OCI-LY1 (cell line): Measurements from ENCODE around the gene HAUS3.

Source experiments
- H2AFZ ChIP-seq: fragments of 200-600 bp; sonication (generic), shearing (Covaris generic); 2 replicates; pipeline ENCODE4 v1.6.0; 2014; ENCODE audit warnings: antibody characterized with exemption, mild to moderate bottlenecking, low read length
- H3F3A ChIP-seq: fragments of 200-600 bp; sonication (generic), shearing (Covaris generic); 2 replicates; pipeline ENCODE4 v1.6.0; 2014; ENCODE audit warnings: mild to moderate bottlenecking, antibody characterized with exemption, low read length, moderate library complexity; ENCODE audit not compliant: insufficient read depth
- H3K27ac ChIP-seq: fragments of 200-600 bp; sonication (generic); 2 replicates; pipeline ENCODE4 v1.5.1; 2014; ENCODE audit warnings: low read length, mixed run types, mild to moderate bottlenecking, low read depth; ENCODE audit not compliant: poor library complexity, severe bottlenecking
- H3K27me3 ChIP-seq: fragments of 200-600 bp; sonication (generic); 2 replicates; pipeline ENCODE4 v1.6.0; 2014; ENCODE audit warnings: antibody characterized with exemption, mild to moderate bottlenecking, low read length, moderate library complexity; ENCODE audit not compliant: insufficient read depth
- H3K36me3 ChIP-seq: fragments of 200-600 bp; sonication (generic); 2 replicates; pipeline ENCODE4 v1.6.1; 2014; ENCODE audit warnings: mild to moderate bottlenecking, antibody characterized with exemption, low read length, moderate library complexity, mixed read lengths; ENCODE audit not compliant: insufficient read depth
- H3K4me1 ChIP-seq: fragments of 200-600 bp; sonication (generic); 2 replicates; pipeline ENCODE4 v1.5.1; 2014; ENCODE audit warnings: mild to moderate bottlenecking, low read length, moderate library complexity; ENCODE audit not compliant: insufficient read depth, severe bottlenecking
- H3K4me2 ChIP-seq: fragments of 200-600 bp; sonication (generic), shearing (Covaris generic); 2 replicates; pipeline ENCODE4 v1.6.1; 2014; ENCODE audit warnings: low read length
- H3K4me3 ChIP-seq: fragments of 200-600 bp; sonication (generic); 2 replicates; pipeline ENCODE4 v1.5.1; 2014; ENCODE audit warnings: low read length, low read depth, mild to moderate bottlenecking, mixed read lengths; ENCODE audit not compliant: poor library complexity, severe bottlenecking
- H3K79me2 ChIP-seq: fragments of 200-600 bp; shearing (Covaris generic); 2 replicates; pipeline ENCODE4 v1.6.1; 2016; ENCODE audit warnings: mixed run types, low read length, mixed read lengths; ENCODE audit not compliant: insufficient read depth
- H3K9ac ChIP-seq: fragments of 200-600 bp; sonication (generic), shearing (Covaris generic); 2 replicates; pipeline ENCODE4 v1.6.1; 2014; ENCODE audit warnings: mild to moderate bottlenecking, low read length, mixed read lengths
- H3K9me2 ChIP-seq: fragments of 200-600 bp; sonication (generic), shearing (Covaris generic); 2 replicates; pipeline ENCODE4 v1.6.1; 2014; ENCODE audit warnings: low read depth, mild to moderate bottlenecking, low read length, mixed read lengths
- H3K9me3 ChIP-seq: fragments of 200-600 bp; shearing (Covaris generic); 2 replicates; pipeline ENCODE4 v1.6.1; 2014; ENCODE audit warnings: low read length, mixed read lengths
- H4K20me1 ChIP-seq: fragments of 200-600 bp; sonication (generic), shearing (Covaris generic); 2 replicates; pipeline ENCODE4 v1.6.0; 2016; ENCODE audit warnings: mild to moderate bottlenecking, low read length; ENCODE audit not compliant: insufficient read depth
- CTCF ChIP-seq: fragments of 200-600 bp; sonication (generic), shearing (Covaris generic); IDR thresholded peaks from 2 replicates; pipeline ENCODE4 v1.5.1; 2017; ENCODE audit warnings: mild to moderate bottlenecking, antibody characterized with exemption, low read length, moderate library complexity, mixed read lengths
- EZH2 ChIP-seq: fragments of 200-600 bp; sonication (generic), shearing (Covaris generic); IDR thresholded peaks from 2 replicates; pipeline ENCODE4 v1.8.0; 2017; ENCODE audit warnings: borderline replicate concordance, mixed run types, mild to moderate bottlenecking, antibody characterized with exemption, low read length, moderate library complexity, mixed read lengths

HAUS3 gene

GRCh38 chr4:2220016-2220630, 21.8 kb downstream of the HAUS3 start:
- Histone ChIP-seq H4K20me1 (no peaks in the 10 kb centered on the region), H2AFZ (no peak overlapping the region), H3K4me3 (no peak overlapping the region), H3K27me3 (no peaks in the 10 kb centered on the region), H3K36me3 (no peaks in the 10 kb centered on the region), H3K9me2 (no peaks in the 10 kb centered on the region), H3F3A (no peaks in the 10 kb centered on the region), H3K27ac (no peak overlapping the region), H3K4me1 (no peaks in the 10 kb centered on the region), H3K9me3 (no peaks in the 10 kb centered on the region), H3K4me2 (no peak overlapping the region), H3K9ac (no peak overlapping the region), H3K79me2 (no peaks in the 10 kb centered on the region)
- TF ChIP-seq CTCF (peak; percentile 68), EZH2 (no peak)

- no peaks in the 10 kb centered on the region for H3F3A ChIP-seq
- no peak overlapping the region for H3K27ac ChIP-seq
- no peak overlapping the region for H2AFZ ChIP-seq
- H4K20me1 ChIP-seq = no peaks in the 10 kb centered on the region
- H3K9me2 ChIP-seq = no peaks in the 10 kb centered on the region
- H3K36me3 ChIP-seq = no peaks in the 10 kb centered on the region
- H3K4me2 ChIP-seq = no peak overlapping the region
- no peaks in the 10 kb centered on the region for H3K79me2 ChIP-seq
- no peaks in the 10 kb centered on the region for H3K4me1 ChIP-seq
- H3K9me3 ChIP-seq = no peaks in the 10 kb centered on the region
- no peak for TF ChIP-seq CTCF
- no peak for TF ChIP-seq EZH2
- H3K9ac ChIP-seq = no peak overlapping the region
- no peaks in the 10 kb centered on the region for H3K27me3 ChIP-seq
- H3K4me3 ChIP-seq = no peak overlapping the region
These were observed 22.6 kb downstream of the HAUS3 start for GRCh38 chr4:2219233-2219760.

- Histone ChIP-seq H3K27me3 (no peaks in the 10 kb centered on the region), H3K9me2 (no peaks in the 10 kb centered on the region), H3K4me3 (no peak overlapping the region), H2AFZ (no peak overlapping the region), H3K4me2 (no peak overlapping the region), H3K27ac (no peak overlapping the region), H3K9ac (no peak overlapping the region), H3K79me2 (no peaks in the 10 kb centered on the region), H3K9me3 (no peaks in the 10 kb centered on the region), H4K20me1 (no peaks in the 10 kb centered on the region), H3K4me1 (no peaks in the 10 kb centered on the region), H3K36me3 (no peaks in the 10 kb centered on the region), H3F3A (no peaks in the 10 kb centered on the region)
- TF ChIP-seq CTCF (no peak), EZH2 (no peak)
These were observed 23.5 kb downstream of the HAUS3 start for GRCh38 chr4:2218436-2218835.
